C4-2B (cell line): ENCODE measurements around the gene DSN1.

Source experiments
- CTCF ChIP-seq: fragments of 450-650 bp; conservative IDR thresholded peaks from 2 replicates; pipeline ENCODE4 v1.5.1; 2017; ENCODE audit warnings: mild to moderate bottlenecking
- ZFX ChIP-seq: fragments of 450-650 bp; IDR thresholded peaks from 2 replicates; pipeline ENCODE4 v1.6.1; 2017

DNA sequence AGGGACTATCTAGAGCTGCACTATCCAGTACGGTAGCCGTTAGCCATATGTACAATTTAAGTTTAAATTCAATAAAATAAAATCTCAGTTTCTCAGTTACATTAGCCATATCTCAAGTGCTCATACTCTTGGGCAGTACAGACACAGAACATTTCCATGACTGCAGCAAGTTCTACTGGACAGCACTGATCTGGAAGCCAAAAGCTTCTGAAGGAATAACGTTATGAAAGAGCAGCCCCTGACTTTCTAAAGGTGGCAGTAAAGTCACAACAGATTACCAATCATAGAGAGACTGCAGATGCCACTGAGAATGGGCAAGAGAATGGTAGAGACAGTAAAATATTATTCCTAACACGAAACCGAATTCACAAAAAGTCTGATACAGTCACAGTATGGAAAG is 64.4 kb downstream of the DSN1 start:
- TF ChIP-seq CTCF = no peak
- no peak for TF ChIP-seq ZFX
